Testis (tissue), 2 donors: ENCODE data around the gene NTM.

Source experiments
- CTCF ChIP-seq, 3 experiments: fragments of 450-650 bp in 2 of 3; fragments of 200-600 bp in 1 of 3; sonication (generic) in 1 of 3; IDR thresholded peaks; one replicate each; pipeline ENCODE4 v1.5.1; 2016 to 2019; ENCODE audit warnings: antibody characterized with exemption in 3 of 3, mild to moderate bottlenecking in 2 of 3, moderate library complexity in 1 of 3
- POLR2A ChIP-seq: fragments of 450-650 bp; IDR thresholded peaks from one replicate; pipeline ENCODE4 v1.6.1; 2017; ENCODE audit warnings: antibody characterized with exemption, mild to moderate bottlenecking, moderate library complexity

- TF ChIP-seq POLR2A (no peak), CTCF (IDR thresholded peaks at IDR 0.05) (no peak)
Observed at GRCh38 chr11:132337819-132338416, 967.5 kb downstream of the NTM start.
